SK-N-SH (cell line): ENCODE results near the gene MRPS30. TPM values are rescaled to one million over a fixed set of nuclear protein-coding genes. Genes with fewer than 3 reads are reported as not detected.

Experiments used
- CTCF ChIA-PET: fragments of 300-600, 350-600 bp; formaldehyde crosslinking; extraction: SDS; loops from one replicate; lab custom pipeline; 2021; lab: Yijun Ruan, JAX
- POLR2A ChIA-PET: fragments of 350-600 bp; sonication (Branson Sonifier 250); formaldehyde crosslinking; extraction: SDS; loops from one replicate; lab custom pipeline; 2020; ENCODE audit warnings: antibody characterized with exemption, inconsistent platforms; lab: Yijun Ruan, JAX
- DNase-seq: peaks from one replicate; pipeline ENCODE4 v3.0.0; 2012
- H2AFZ ChIP-seq: fragments of 200-600 bp; sonication (generic); 2 replicates; pipeline ENCODE4 v1.8.1; 2016; ENCODE audit warnings: antibody characterized with exemption, mild to moderate bottlenecking, low read depth
- H3F3A ChIP-seq: fragments of 200-600 bp; sonication (generic); replicated peaks from 2 replicates; pipeline ENCODE3; 2016; ENCODE audit warnings: antibody characterized with exemption, mild to moderate bottlenecking; ENCODE audit not compliant: insufficient read depth
- H3K27ac ChIP-seq, 2 experiments: fragments of 200-500 bp in 1 of 2; fragments of 200-600 bp in 1 of 2; sonication (Bioruptor generic) in 1 of 2; sonication (generic), shearing (Covaris generic) in 1 of 2; 2 replicates each; pipeline versions ENCODE4 v1.5.1 to v1.6.1; 2014 to 2016; ENCODE audit warnings: low read depth in 2 of 2, inconsistent platforms in 1 of 2, low read length in 1 of 2, mild to moderate bottlenecking in 1 of 2, mixed read lengths in 1 of 2
- H3K27me3 ChIP-seq: fragments of 200-600 bp; sonication (generic), shearing (Covaris generic); 2 replicates; pipeline ENCODE4 v1.6.1; 2016; ENCODE audit warnings: mixed run types; ENCODE audit not compliant: insufficient read depth
- H3K36me3 ChIP-seq, 2 experiments: fragments of 200-500 bp in 1 of 2; fragments of 200-600 bp in 1 of 2; sonication (Bioruptor generic) in 1 of 2; sonication (generic) in 1 of 2; replicated peaks in 1 of 2; 2 replicates each; pipeline versions ENCODE3 to v1.5.1; 2014 to 2016; ENCODE audit warnings: low read length in 1 of 2, mild to moderate bottlenecking in 1 of 2; ENCODE audit not compliant: insufficient read depth in 2 of 2, control insufficient read depth in 1 of 2
- H3K4me1 ChIP-seq, 2 experiments: fragments of 200-500 bp in 1 of 2; fragments of 200-600 bp in 1 of 2; sonication (Bioruptor generic) in 1 of 2; sonication (generic), shearing (Covaris generic) in 1 of 2; 2 replicates each; pipeline versions ENCODE4 v1.5.1 to v1.6.1; 2014 to 2016; ENCODE audit warnings: low read depth in 1 of 2, low read length in 1 of 2, mixed run types in 1 of 2; ENCODE audit not compliant: insufficient read depth in 2 of 2, control insufficient read depth in 1 of 2
- H3K4me2 ChIP-seq: fragments of 200-600 bp; sonication (generic), shearing (Covaris generic); 2 replicates; pipeline ENCODE4 v1.6.1; 2017; ENCODE audit warnings: mixed run types
- H3K4me3 ChIP-seq, 2 experiments: fragments of 200-500 bp in 1 of 2; fragments of 200-600 bp in 1 of 2; sonication (Bioruptor generic) in 1 of 2; sonication (generic), shearing (Covaris generic) in 1 of 2; 2 replicates each; pipeline versions ENCODE4 v1.5.1 to v1.8.1; 2014 to 2016; ENCODE audit warnings: low read depth in 2 of 2, inconsistent platforms in 1 of 2, low read length in 1 of 2, mild to moderate bottlenecking in 1 of 2, mixed read lengths in 1 of 2, moderate library complexity in 1 of 2
- H3K79me2 ChIP-seq: fragments of 200-600 bp; sonication (generic); 2 replicates; pipeline ENCODE4 v1.8.1; 2017; ENCODE audit warnings: mild to moderate bottlenecking; ENCODE audit not compliant: insufficient read depth
- H3K9ac ChIP-seq: fragments of 200-600 bp; sonication (generic); 2 replicates; pipeline ENCODE4 v1.6.1; 2017; ENCODE audit warnings: mixed run types
- H3K9me2 ChIP-seq: fragments of 200-600 bp; sonication (generic); 2 replicates; pipeline ENCODE4 v1.6.1; 2017; ENCODE audit warnings: mixed run types
- H3K9me3 ChIP-seq: fragments of 200-600 bp; sonication (generic); 2 replicates; pipeline ENCODE4 v1.6.1; 2017; ENCODE audit warnings: mixed run types, mild to moderate bottlenecking, moderate library complexity
- H4K20me1 ChIP-seq: fragments of 200-600 bp; sonication (generic); 2 replicates; pipeline ENCODE4 v1.6.1; 2017; ENCODE audit warnings: mild to moderate bottlenecking, mixed run types; ENCODE audit not compliant: insufficient read depth
- CTCF ChIP-seq: fragments of 200-600 bp; sonication (generic); IDR thresholded peaks from 2 replicates; pipeline ENCODE4 v1.6.1; 2017; ENCODE audit warnings: antibody characterized with exemption, mild to moderate bottlenecking, moderate library complexity
- ELF1 ChIP-seq: IDR thresholded peaks from 2 replicates; pipeline ENCODE4 v1.4.0; 2012
- EZH2phosphoT487 ChIP-seq: fragments of 200-600 bp; sonication (generic); IDR thresholded peaks from 2 replicates; pipeline ENCODE4 v1.6.1; 2017; ENCODE audit warnings: low read depth, mixed run types, mild to moderate bottlenecking, antibody characterized with exemption, moderate library complexity, borderline replicate concordance
- FOSL2 ChIP-seq: IDR thresholded peaks from 2 replicates; pipeline ENCODE4 v1.4.0; 2012; ENCODE audit warnings: low read depth, mild to moderate bottlenecking, moderate library complexity, borderline replicate concordance
- FOXJ3 ChIP-seq: sonication (generic); formaldehyde crosslinking; IDR thresholded peaks from 2 replicates; pipeline ENCODE4 v1.5.1; 2020; ENCODE audit warnings: mild to moderate bottlenecking, missing genetic modification reagents
- JUND ChIP-seq: IDR thresholded peaks from 2 replicates; pipeline ENCODE4 v1.4.0; 2012
- MAX ChIP-seq: IDR thresholded peaks from 2 replicates; pipeline ENCODE4 v1.4.0; 2012; ENCODE audit warnings: low read depth
- MXI1 ChIP-seq: IDR thresholded peaks from 2 replicates; pipeline ENCODE4 v1.6.1; 2012; ENCODE audit warnings: mild to moderate bottlenecking, low read depth, low read length, improper control_type of control experiment
- NFIC ChIP-seq: IDR thresholded peaks from 2 replicates; pipeline ENCODE4 v1.4.0; 2012; ENCODE audit warnings: borderline replicate concordance
- RFX5 ChIP-seq: IDR thresholded peaks from 2 replicates; pipeline ENCODE4 v1.6.1; 2012; ENCODE audit warnings: mild to moderate bottlenecking, improper control_type of control experiment, low read length
- SIN3A ChIP-seq: IDR thresholded peaks from 2 replicates; pipeline ENCODE4 v1.6.1; 2012; ENCODE audit warnings: low read depth, mild to moderate bottlenecking, low read length, moderate library complexity, borderline replicate concordance
- TAF1 ChIP-seq: IDR thresholded peaks from 2 replicates; pipeline ENCODE4 v1.6.1; 2012; ENCODE audit warnings: low read depth, mild to moderate bottlenecking, low read length, moderate library complexity, borderline replicate concordance
- TCF12 ChIP-seq: IDR thresholded peaks from 2 replicates; pipeline ENCODE4 v1.4.0; 2012
- YY1 ChIP-seq: IDR thresholded peaks from 2 replicates; pipeline ENCODE4 v1.4.0; 2012; ENCODE audit warnings: low read depth, mild to moderate bottlenecking
- WGBS: methylation state at CpG from one replicate; pipeline ENCODE4 v1.1.6; 2017; ENCODE audit warnings: low lambda C conversion rate; 5-methylcytosine and 5-hydroxymethylcytosine counted together
- polyA plus RNA-seq, 3 experiments: library from polyadenylated mRNA; depleted of rRNA; stranded (reverse); fragments of >200 nt; gene quantifications; 2 replicates each; pipeline ENCODE4 v1.2.3, GENCODE V29; 2012
- TF ChIP-seq, protein P1 (sequence below): fragments of 150-350 bp; IDR thresholded peaks from 2 replicates; pipeline ENCODE4 v1.6.1; 2017; ENCODE audit warnings: antibody characterized with exemption, low read length, low read depth, borderline replicate concordance
- TF ChIP-seq, protein P2 (sequence below): IDR thresholded peaks from 2 replicates; pipeline ENCODE4; 2012
- TF ChIP-seq, protein P3 (sequence below): fragments of 150-350 bp; IDR thresholded peaks from 2 replicates; pipeline ENCODE4 v1.6.1; 2016; ENCODE audit warnings: mild to moderate bottlenecking, low read depth, low read length

MRPS30 gene
- polyA plus RNA-seq, 1 of the 3 experiments (the other 2 are of a cell fraction), result 18.3 TPM

GRCh38 chr5:44847206-44847852 lies 38.6 kb downstream of the MRPS30 start:
- Histone ChIP-seq H4K20me1 (no peaks in the 10 kb centered on the region), H3K27me3 (peaks cover 4% of the 10 kb centered on the region; the same call in 1 of the 2 replicates), H3K9me2 (no peaks in the 10 kb centered on the region), H3K79me2 (no peaks in the 10 kb centered on the region), H3F3A (no peaks in the 10 kb centered on the region), H3K27ac (no peak overlapping the region), H3K4me3 (no peak overlapping the region), H3K4me2 (no peak overlapping the region), H2AFZ (no peak overlapping the region), H3K9me3 (no peaks in the 10 kb centered on the region; the same call in 1 of the 2 replicates), H3K36me3 (no peaks in the 10 kb centered on the region), H3K9ac (no peak overlapping the region), H3K4me1 (no peaks in the 10 kb centered on the region)
- POLR2A ChIA-PET, result no interaction called here
- 59% methylated on average over 5 of the region's 5 CpGs for WGBS
- no peak for TF ChIP-seq NFIC
- no peak for TF ChIP-seq MAX
- TF ChIP-seq, protein P1, sequence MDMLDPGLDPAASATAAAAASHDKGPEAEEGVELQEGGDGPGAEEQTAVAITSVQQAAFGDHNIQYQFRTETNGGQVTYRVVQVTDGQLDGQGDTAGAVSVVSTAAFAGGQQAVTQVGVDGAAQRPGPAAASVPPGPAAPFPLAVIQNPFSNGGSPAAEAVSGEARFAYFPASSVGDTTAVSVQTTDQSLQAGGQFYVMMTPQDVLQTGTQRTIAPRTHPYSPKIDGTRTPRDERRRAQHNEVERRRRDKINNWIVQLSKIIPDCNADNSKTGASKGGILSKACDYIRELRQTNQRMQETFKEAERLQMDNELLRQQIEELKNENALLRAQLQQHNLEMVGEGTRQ, result no peak
- no peak for DNase-seq
- CTCF ChIA-PET, result no interaction called here

- H3K9ac ChIP-seq, result no peak overlapping the region
- no peaks in the 10 kb centered on the region for H4K20me1 ChIP-seq
- H3K79me2 ChIP-seq, result no peaks in the 10 kb centered on the region
- no peak overlapping the region for H3K4me3 ChIP-seq
- TF ChIP-seq TAF1 (no peak), NFIC (no peak), ELF1 (no peak), RFX5 (no peak), MXI1 (no peak), CTCF (no peak), MAX (no peak), TCF12 (no peak), FOXJ3 (CRISPR knock-in tag) (no peak), JUND (no peak), SIN3A (no peak), EZH2phosphoT487 (no peak), FOSL2 (no peak), YY1 (no peak)
- TF ChIP-seq, protein P2, sequence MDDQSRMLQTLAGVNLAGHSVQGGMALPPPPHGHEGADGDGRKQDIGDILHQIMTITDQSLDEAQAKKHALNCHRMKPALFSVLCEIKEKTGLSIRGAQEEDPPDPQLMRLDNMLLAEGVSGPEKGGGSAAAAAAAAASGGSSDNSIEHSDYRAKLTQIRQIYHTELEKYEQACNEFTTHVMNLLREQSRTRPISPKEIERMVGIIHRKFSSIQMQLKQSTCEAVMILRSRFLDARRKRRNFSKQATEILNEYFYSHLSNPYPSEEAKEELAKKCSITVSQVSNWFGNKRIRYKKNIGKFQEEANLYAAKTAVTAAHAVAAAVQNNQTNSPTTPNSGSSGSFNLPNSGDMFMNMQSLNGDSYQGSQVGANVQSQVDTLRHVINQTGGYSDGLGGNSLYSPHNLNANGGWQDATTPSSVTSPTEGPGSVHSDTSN, result no peak
- TF ChIP-seq, protein P1, result no peak
- TF ChIP-seq, protein P3, sequence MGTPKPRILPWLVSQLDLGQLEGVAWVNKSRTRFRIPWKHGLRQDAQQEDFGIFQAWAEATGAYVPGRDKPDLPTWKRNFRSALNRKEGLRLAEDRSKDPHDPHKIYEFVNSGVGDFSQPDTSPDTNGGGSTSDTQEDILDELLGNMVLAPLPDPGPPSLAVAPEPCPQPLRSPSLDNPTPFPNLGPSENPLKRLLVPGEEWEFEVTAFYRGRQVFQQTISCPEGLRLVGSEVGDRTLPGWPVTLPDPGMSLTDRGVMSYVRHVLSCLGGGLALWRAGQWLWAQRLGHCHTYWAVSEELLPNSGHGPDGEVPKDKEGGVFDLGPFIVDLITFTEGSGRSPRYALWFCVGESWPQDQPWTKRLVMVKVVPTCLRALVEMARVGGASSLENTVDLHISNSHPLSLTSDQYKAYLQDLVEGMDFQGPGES, result no peak
- no peak overlapping the region for H3K27ac ChIP-seq
- 19% methylated on average over 3 of the region's 3 CpGs for WGBS
- H3K4me1 ChIP-seq, result no peaks in the 10 kb centered on the region
- no peaks in the 10 kb centered on the region for H3K9me3 ChIP-seq
- no peak for DNase-seq
- no peaks in the 10 kb centered on the region for H3F3A ChIP-seq
- POLR2A ChIA-PET, result no interaction called here
- H3K27me3 ChIP-seq, result peaks cover 11% of the 10 kb centered on the region; the same call in 1 of the 2 replicates
- H3K36me3 ChIP-seq, result no peaks in the 10 kb centered on the region
- CTCF ChIA-PET, result interaction anchor here (1.3 kb wide), 1 partner anchor 22 kb away, joined by 3 read pairs; no protein-coding TSS in a partner anchor
- H3K4me2 ChIP-seq, result no peak overlapping the region
- H3K9me2 ChIP-seq, result no peaks in the 10 kb centered on the region
- no peak overlapping the region for H2AFZ ChIP-seq
Measured at GRCh38 chr5:44860267-44860666, 51.5 kb downstream of the MRPS30 start.
